HUDEP-2 (cell line): ENCODE data around the gene VAPA.

Experiments used
- DNase-seq, 76 experiments: peaks; one replicate each; lab custom pipeline; 2025; ENCODE audit not compliant: unreplicated experiment in 76 of 76; lab: John Stamatoyannopoulos, UW

VAPA gene

DNA sequence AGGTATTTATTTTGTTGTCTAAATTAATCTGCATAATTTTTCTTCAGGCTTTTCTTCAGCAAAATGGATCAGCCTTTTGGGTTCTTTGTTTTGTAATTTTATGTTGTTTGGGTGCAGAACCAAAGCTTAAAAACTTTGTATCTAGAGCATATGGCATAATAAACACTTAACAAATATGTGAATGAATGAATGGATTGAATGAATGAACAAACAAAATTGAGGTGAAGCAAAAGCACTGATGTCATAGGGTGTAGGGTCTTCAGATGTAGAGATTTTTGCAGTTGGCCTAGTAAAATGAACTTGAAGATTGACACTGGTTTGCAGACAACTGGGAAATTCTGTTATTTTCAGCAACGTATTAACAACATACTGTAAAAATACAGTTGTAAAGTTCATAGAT, 17.3 kb downstream of the VAPA start:
- DNase-seq: no peak

DNA sequence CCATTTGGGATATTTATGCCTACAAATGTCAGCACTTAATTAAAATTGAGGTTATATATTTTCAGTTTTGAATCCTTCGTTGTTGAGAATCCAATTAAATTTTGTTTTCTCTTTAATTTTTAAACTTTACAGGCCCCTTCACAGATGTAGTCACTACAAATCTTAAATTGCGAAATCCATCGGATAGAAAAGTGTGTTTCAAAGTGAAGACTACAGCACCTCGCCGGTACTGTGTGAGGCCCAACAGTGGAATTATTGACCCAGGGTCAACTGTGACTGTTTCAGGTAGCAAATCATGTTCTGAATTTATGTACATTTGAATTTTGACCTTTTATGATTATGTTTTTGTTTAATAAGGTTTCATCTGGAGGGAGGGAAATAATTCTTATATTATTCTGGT, 17.9 kb downstream of the VAPA start:
- no peak for DNase-seq

- DNase-seq: no peak
These were observed 20.0 kb downstream of the VAPA start for GRCh38 chr18:9933865-9934264.

DNA sequence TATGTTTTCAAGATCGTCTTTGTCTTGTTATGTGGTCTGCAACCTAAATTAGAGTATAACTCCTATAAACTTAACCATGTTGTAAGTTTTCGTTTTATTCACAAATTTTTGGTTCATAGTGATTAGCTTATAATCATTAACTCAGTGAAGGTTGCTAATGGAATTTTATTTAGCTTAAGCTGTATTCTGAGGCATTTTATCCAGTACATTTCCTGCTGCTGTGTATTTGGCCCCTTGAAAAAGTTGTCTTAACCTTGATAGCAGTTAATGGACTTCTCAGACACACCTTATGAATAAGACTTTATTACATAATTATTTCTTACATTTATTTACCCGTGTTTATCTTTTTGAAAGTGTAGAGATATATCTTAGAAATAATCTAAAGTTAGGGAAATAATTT, 20.5 kb downstream of the VAPA start:
- DNase-seq: no peak

DNA sequence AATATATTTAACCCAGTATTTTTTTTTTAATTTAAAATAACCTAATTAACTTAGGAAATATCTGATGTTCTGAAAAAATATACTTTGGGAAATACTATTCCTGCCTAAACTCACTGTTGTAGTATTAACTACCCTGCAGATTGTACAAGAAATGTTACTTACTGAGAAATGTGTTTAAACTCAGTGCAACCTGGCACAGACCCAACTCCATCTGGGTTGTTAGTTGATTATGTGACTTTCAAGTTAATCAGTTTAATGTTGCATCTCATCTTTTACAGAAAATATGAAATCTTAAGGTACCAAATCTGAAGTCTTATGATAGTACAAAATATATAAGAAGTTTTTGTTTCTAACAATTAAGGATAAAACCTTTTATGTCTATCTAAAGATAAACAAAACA, 27.3 kb downstream of the VAPA start:
- DNase-seq: no peak

- no peak for DNase-seq
These were observed 27.8 kb downstream of the VAPA start for GRCh38 chr18:9941660-9942059.

- DNase-seq: no peak
These were observed 29.5 kb downstream of the VAPA start for GRCh38 chr18:9943311-9943710.

DNA sequence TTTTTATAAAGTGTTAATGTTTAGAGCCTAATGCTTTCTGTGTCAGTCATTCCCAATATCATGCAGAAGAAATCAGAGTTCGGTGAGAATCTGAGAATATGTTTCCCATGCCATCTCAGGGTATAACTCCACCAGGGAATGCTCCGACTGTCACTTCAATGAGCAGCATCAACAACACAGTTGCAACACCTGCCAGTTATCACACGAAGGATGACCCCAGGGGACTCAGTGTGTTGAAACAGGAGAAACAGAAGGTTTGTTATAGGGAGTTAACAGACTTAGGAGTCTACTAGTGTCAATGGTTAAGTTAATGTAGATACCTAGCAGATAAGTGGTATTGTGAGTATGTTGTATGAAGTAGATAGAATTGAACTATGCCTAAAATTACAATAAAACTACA, 31.0 kb downstream of the VAPA start:
- DNase-seq: no peak

- DNase-seq: no peak
These were observed 33.0 kb downstream of the VAPA start for GRCh38 chr18:9946831-9947230.

DNA sequence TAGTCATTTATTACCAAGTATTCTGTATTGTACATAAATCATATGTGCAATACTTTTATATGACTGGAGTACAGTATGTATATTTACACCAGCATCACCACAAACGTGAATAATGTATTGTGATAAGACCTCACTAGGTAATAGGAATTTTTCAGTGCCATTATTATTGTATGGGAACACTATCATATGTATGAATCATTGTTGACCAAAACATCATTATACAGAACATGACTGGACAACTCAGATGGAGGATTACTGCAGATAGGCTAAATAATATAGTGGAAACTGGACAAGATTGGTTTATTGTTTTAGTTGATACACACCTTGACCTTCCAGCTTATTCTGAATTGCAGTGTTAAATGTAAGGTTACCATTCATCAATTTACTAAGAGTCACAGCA, 33.4 kb downstream of the VAPA start:
- DNase-seq: no peak

DNA sequence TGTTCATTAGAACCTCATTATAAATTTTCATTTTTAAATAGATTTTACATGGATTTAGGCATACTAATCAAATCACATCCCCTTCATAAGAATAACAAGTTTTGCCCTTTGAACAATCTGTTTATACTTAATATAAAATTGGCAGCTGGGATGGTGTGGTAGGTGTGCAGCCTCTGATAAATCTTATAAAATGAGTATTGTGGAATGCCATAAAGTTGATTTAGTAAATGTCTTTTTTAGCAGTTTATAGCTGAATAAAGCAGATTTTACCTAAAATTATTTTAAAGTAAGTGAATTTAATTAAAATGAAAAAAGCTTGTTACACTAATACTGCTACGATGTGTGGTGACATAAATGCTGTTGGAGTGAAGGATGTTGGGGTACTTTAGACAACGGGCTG, 35.5 kb downstream of the VAPA start:
- no peak for DNase-seq

DNA sequence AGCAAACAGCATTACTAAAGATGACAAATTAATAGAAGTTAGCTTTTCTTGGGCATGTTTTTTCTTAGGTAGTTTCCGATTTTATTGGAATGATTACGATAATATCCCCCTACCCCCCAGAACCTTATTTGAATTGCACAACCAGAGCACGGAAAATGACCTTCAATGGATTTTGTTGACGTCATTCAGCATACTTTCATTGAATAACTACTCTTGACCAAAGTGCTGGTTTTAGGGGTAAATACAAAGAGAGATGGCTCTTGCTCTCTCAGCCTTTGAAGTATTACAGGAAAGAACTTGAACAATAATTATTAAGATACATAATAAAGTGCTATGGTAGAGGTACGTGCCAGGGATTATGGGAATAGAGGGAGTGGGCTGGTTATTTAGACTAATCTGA, 36.0 kb downstream of the VAPA start:
- no peak for DNase-seq

- DNase-seq: peak in 6 of 76 experiments; percentile 3 to 56 (median 27)
These were observed 36.6 kb downstream of the VAPA start for GRCh38 chr18:9950289-9951016.

DNA sequence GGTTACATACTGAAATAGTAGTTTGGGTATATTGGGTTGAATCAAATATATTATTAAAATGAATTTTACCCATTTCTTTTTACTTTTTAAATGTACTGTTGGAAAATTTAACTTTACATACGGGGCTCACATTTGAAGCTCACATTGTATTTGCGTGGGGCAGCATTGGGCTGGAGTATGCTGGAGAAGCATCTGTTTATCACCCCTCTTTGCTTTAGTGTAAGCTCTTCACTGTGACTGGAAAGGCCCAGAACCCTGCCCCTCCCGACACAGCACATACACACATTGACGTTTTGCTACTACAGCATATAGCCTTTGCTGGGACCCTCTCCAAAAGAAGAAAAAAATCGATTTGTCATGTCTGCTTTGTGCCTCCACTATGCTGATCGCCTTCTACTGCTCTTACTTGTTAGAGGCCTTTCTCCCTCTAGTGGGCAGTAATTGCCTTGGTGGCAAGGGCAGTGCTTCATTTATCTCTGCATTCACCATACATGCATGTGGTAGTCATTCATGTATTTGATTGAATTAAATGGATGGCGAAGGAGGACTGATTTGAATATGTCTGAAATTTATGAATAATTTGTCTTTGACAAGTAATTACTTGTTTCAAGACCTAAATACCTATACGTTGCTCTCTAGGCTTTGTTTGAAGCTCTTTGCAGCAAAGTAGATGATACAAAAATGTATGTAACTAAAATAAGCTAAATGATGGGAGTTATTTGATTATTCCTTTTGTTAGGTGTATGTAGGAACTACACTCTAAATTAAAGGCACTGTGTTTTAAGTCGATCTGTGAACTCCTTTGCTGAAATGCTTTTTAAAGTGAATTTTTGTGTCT, 37.4 kb downstream of the VAPA start:
- DNase-seq: peak in 37 of 76 experiments; percentile 1 to 76 (median 22)

DNA sequence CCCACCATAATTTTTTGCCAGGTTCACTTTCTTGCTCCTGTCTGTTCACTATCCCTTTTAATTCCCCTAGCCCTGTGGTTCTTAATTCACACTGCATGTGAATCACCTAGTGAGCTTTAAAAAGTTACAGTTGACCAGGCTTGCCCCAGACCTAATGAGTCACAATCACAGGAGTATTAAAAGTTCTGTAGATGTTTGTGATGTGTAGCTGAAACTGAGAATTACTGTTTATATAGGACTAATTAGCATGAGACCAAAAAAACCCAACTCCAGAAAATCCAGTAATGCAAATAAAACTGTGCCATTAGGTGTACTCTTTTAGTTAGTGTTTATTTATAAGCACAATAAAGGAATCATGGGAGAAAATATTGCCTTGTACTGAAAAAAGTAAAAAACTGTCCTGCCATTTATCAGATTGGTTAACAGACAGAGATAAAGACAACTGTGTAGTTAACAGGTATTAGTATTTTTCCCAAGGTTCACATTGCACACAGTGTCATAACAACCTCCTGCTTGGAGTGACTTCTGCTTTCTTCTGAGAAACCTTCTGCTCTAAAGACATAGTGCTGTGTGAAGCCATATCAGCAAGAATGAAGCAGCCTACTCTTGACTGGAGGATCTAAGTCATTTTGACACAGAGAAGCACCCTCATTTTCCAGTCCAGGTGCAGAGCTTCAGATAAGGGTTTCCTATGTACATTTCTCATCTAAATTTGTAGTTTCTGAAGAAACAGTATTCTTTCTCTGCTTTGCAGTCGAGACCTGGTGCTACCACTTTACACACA, 39.0 kb downstream of the VAPA start:
- peak in 19 of 76 experiments; percentile 0 to 67 (median 22) for DNase-seq

DNA sequence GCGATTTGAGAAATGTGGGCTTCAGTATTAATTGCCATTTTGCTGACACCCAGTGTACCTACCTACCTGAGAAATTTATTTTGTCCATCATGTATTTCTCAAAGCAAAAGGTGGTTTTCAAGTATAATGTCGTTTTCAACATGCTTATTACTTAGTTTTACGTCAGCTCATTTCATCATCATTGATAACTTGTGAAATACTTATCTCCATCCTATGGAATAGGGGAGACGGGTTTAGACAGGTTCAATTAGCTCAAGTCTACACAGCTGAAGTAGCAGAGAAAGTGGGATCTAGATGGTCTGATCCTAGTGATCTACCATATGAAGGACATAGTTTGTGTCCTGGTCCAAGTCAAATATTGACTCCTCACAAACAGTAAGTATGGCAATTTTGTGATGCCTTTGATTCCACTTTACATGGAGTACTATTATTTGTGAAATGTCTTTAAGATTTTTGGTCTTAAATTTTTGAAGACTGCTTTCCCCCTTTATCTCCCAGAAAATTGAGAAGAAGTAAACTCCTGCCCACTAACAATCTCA, 45.1 kb downstream of the VAPA start:
- no peak for DNase-seq

DNA sequence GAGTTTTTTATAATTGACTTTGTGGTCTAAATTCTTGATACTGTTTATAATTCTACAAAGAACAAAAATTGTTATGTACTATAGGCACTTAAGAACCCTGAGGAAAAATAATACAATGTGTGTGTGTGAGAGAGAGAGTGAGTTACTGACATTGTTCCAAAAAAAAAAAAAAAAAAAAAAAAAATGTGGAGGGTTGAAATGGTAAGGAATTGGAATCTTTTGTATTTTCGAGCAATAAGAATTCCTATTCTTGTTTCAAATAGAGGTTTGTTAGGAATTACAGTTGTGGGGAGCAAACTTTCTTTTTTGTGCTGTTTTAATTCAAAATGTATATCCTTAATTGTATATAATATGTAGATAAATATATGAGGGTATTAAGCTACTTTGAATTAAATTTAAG, 45.7 kb downstream of the VAPA start:
- no peak for DNase-seq

DNA sequence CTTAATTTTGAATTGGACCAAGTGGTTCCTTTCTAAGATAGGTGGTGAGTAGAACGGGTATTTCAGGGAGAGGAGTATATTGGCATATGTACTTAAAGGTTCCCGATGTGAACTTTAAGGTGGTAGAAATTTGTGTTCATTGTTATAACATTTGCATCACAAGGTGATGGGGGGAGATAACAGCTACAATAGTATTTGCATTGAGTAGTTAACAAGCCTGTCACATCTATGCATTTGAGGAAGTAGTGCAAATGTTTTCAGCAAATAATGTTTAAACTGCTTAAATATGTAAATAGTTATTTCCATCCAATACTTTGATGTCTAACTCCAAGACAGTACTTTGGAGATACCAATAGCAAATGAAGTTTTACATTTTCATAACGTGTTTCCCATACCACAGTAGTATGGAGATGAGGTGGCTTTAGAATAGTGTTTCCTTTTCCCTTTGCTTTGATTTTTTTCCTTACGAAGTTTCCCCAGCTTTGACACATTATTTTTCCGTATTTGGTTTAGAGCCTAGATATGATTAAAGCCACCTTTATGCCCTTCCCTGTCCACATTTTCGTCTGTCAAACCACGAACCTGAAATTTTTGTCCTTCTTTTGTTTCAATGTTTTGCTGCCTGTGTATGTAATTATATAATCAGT, 46.6 kb downstream of the VAPA start:
- no peak for DNase-seq

- peak in 2 of 76 experiments; percentile 13 to 20 for DNase-seq
These were observed 47.2 kb downstream of the VAPA start for GRCh38 chr18:9961041-9961440.
